D721Med (cell line): ENCODE results near the gene PPARA.
"Not testable (repeated sequence)": the region's sequence is repeated elsewhere in the genome, so short reads cannot be mapped to it uniquely, and the experiment has no call there.

Experiments used
- DNase-seq: peaks from one replicate; pipeline ENCODE4 v3.0.0; 2011; ENCODE audit warnings: low spot score; ENCODE audit not compliant: insufficient read length
- FAIRE-seq: peaks from 2 replicates; lab custom pipeline; 2011; peaks lifted over from hg19 to GRCh38; lab: Jason Lieb, UNC
- CTCF ChIP-seq: IDR thresholded peaks from 2 replicates; pipeline ENCODE4 v1.5.1; 2012; ENCODE audit warnings: mild to moderate bottlenecking, control low read depth; ENCODE audit not compliant: insufficient read depth; ENCODE audit errors: missing control alignments

The PPARA gene

GRCh38 chr22:46251816-46252380, 101.6 kb downstream of the PPARA start:
- no peak for DNase-seq
- TF ChIP-seq CTCF = no peak
- FAIRE-seq = no peak

- TF ChIP-seq CTCF = no peak
- no peak for DNase-seq
- no peak for FAIRE-seq
Observed at GRCh38 chr22:46256358-46256958, 106.1 kb downstream of the PPARA start.

GRCh38 chr22:46259374-46259773, 109.0 kb downstream of the PPARA start:
- no peak for TF ChIP-seq CTCF
- no peak for FAIRE-seq
- DNase-seq = no peak

- FAIRE-seq (no peak), DNase-seq (no peak)
- TF ChIP-seq CTCF = no peak
Observed at GRCh38 chr22:46260038-46260437, 109.7 kb downstream of the PPARA start.

GRCh38 chr22:46262449-46263215, 112.3 kb downstream of the PPARA start:
- FAIRE-seq = no peak
- DNase-seq = no peak
- no peak for TF ChIP-seq CTCF

GRCh38 chr22:46263216-46263590, 112.9 kb downstream of the PPARA start, which contains the start of gene PKDREJ:
TSS of gene PKDREJ (minus strand) at chr22:46263343. CDS start at chr22:46263322, 21 bp downstream.
- DNase-seq = no peak
- no peak for TF ChIP-seq CTCF
- no peak for FAIRE-seq

GRCh38 chr22:46264520-46264919, 114.2 kb downstream of the PPARA start:
- not testable (repeated sequence) for FAIRE-seq, DNase-seq

- FAIRE-seq, DNase-seq: not testable (repeated sequence)
Observed at GRCh38 chr22:46265627-46266026, 115.3 kb downstream of the PPARA start.
